Upper lobe of left lung (tissue), 4 donors: Measurements from ENCODE around the gene LHX5.

Experiments
- CTCF ChIP-seq, 6 experiments: fragments of 450-650 bp in 4 of 6; fragments of 200-600 bp in 2 of 6; sonication (generic) in 2 of 6; IDR thresholded peaks; one replicate each; pipeline ENCODE4 v1.5.1; 2016 to 2019; ENCODE audit warnings: antibody characterized with exemption in 6 of 6
- POLR2AphosphoS5 ChIP-seq, 2 donors: sonication (generic); formaldehyde crosslinking; IDR thresholded peaks; one replicate each; pipeline ENCODE4 v1.5.1; 2017; ENCODE audit warnings: antibody characterized with exemption in 2 of 2

DNA sequence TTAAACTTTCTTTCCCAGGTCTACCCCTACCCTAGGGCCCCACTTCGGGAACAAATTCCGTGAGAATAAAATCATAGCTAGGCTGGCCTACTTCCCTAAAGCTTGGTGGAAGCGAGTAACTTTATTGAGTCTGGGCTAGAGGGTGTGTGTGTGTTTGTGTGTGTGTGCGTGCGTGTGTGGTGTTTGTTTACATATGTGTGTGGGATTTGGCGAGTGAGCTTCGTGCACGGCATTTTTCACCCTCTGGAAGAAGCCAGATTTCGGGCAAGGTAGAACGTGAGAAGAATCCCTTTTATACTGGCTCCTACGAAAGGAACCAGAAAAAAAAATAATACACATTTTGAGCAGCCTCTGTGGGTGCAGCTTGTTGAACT is 7.5 kb upstream of the LHX5 start:
- no peak for TF ChIP-seq CTCF (IDR thresholded peaks at IDR 0.05)
- no peak for TF ChIP-seq POLR2AphosphoS5 (IDR thresholded peaks at IDR 0.05)
